HepG2 (cell line): Measurements from ENCODE around the gene PSMB1. TPM values are rescaled to one million over a fixed set of nuclear protein-coding genes. Genes with fewer than 3 reads are reported as not detected.

Source experiments
- ATAC-seq: fragments of 200-7000 bp; cut with Tn5 transposase; 3 replicates; pipeline ENCODE4 v1.9.1; 2020; ENCODE audit warnings: mild to moderate bottlenecking, moderate library complexity
- BruUV-seq: library from RNA; stranded (reverse); fragments of 400-500 nt; replicated peaks from 2 replicates; lab custom pipeline; 2021; lab: Mats Ljungman, UMichigan
- CTCF ChIA-PET: fragments of 300-600 bp; formaldehyde crosslinking; extraction: SDS; loops from one replicate; lab custom pipeline; 2021; ENCODE audit warnings: low total read pairs, inconsistent platforms, low intra/inter-chr PET ratio; lab: Yijun Ruan, JAX
- POLR2A ChIA-PET: fragments of 350-600 bp; sonication (Branson Sonifier 250); formaldehyde crosslinking; loops from one replicate; lab custom pipeline; 2020; ENCODE audit warnings: antibody characterized with exemption, inconsistent platforms; lab: Yijun Ruan, JAX
- DNase-seq: peaks from one replicate; pipeline ENCODE4 v3.0.0-alpha.2; 2015; ENCODE audit warnings: low spot score
- FAIRE-seq: peaks from 3 replicates; lab custom pipeline; 2011; peaks lifted over from hg19 to GRCh38; lab: Jason Lieb, UNC
- H2AFZ ChIP-seq: one replicate; pipeline ENCODE4 v1.6.1; 2011; ENCODE audit warnings: low read length, inconsistent platforms
- H3K27ac ChIP-seq: fragments of 300-600 bp; 3 replicates; pipeline ENCODE4 v1.8.0; 2011; ENCODE audit warnings: mixed run types, mild to moderate bottlenecking, mixed read lengths, low read length, inconsistent platforms; ENCODE audit not compliant: insufficient read depth; ENCODE audit errors: extremely low read length
- H3K27me3 ChIP-seq, 2 experiments: fragments of 200-600 bp in 1 of 2; 2 replicates in 1 of 2; 3 replicates in 1 of 2; pipeline versions ENCODE4 v1.6.0 to v1.8.0; 2011; ENCODE audit warnings: low read length in 2 of 2, mild to moderate bottlenecking in 2 of 2, moderate library complexity in 2 of 2, inconsistent platforms in 1 of 2; ENCODE audit not compliant: insufficient read depth in 2 of 2, control insufficient read depth in 1 of 2
- H3K36me3 ChIP-seq, 2 experiments: fragments of 200-600 bp in 1 of 2; replicated peaks in 1 of 2; 2 replicates in 1 of 2; 3 replicates in 1 of 2; pipeline versions ENCODE4 v1.5.1 to v1.8.0; 2011; ENCODE audit warnings: low read length in 2 of 2, inconsistent platforms in 1 of 2; ENCODE audit not compliant: insufficient read depth in 2 of 2, control insufficient read depth in 1 of 2
- H3K4me1 ChIP-seq: 2 replicates; pipeline ENCODE4 v1.5.1; 2012; ENCODE audit warnings: low read length, inconsistent platforms; ENCODE audit not compliant: insufficient read depth
- H3K4me2 ChIP-seq: 2 replicates; pipeline ENCODE4 v1.6.0; 2011; ENCODE audit warnings: low read depth, low read length, inconsistent platforms
- H3K4me3 ChIP-seq, 3 experiments: fragments of 200-600 bp in 1 of 3; sonication (generic), shearing (Covaris generic) in 1 of 3; replicated peaks in 1 of 3; 2 replicates each; pipeline ENCODE4 v1.5.1; 2011 to 2016; ENCODE audit warnings: low read length in 3 of 3, inconsistent platforms in 2 of 3, low read depth in 2 of 3, mild to moderate bottlenecking in 2 of 3, control low read depth in 1 of 3, mixed read lengths in 1 of 3; ENCODE audit not compliant: insufficient read depth in 1 of 3
- H3K79me2 ChIP-seq: one replicate; pipeline ENCODE4 v1.6.1; 2011; ENCODE audit warnings: low read length, inconsistent platforms; ENCODE audit not compliant: insufficient read depth
- H3K9ac ChIP-seq: 2 replicates; pipeline ENCODE4 v1.6.0; 2011; ENCODE audit warnings: mild to moderate bottlenecking, low read depth, low read length, inconsistent platforms; ENCODE audit not compliant: insufficient read depth
- H3K9me3 ChIP-seq: 2 replicates; pipeline ENCODE4 v1.5.1; 2012; ENCODE audit warnings: mild to moderate bottlenecking, low read length
- H4K20me1 ChIP-seq: 2 replicates; pipeline ENCODE4 v1.6.0; 2011; ENCODE audit warnings: inconsistent platforms, mild to moderate bottlenecking, low read length, moderate library complexity; ENCODE audit not compliant: insufficient read depth
- FOXM1 ChIP-seq: sonication (generic); formaldehyde crosslinking; IDR thresholded peaks from 2 replicates; pipeline ENCODE4 v1.5.0; 2020; ENCODE audit warnings: missing genetic modification reagents
- HNF1B ChIP-seq: sonication (generic); formaldehyde crosslinking; IDR thresholded peaks from 2 replicates; pipeline ENCODE4 v1.5.1; 2020; ENCODE audit warnings: mild to moderate bottlenecking, moderate library complexity, missing genetic modification reagents
- NKX3-1 ChIP-seq: sonication (generic); formaldehyde crosslinking; IDR thresholded peaks from 2 replicates; pipeline ENCODE4 v1.5.0; 2020; ENCODE audit warnings: missing genetic modification reagents
- NR2F6 ChIP-seq, 2 experiments: IDR thresholded peaks; 2 replicates each; pipeline ENCODE4 v1.6.1; 2016; ENCODE audit warnings: antibody characterized with exemption in 1 of 2, mild to moderate bottlenecking in 1 of 2
- NR3C1 ChIP-seq: sonication (generic); formaldehyde crosslinking; IDR thresholded peaks from 2 replicates; pipeline ENCODE4 v1.4.0; 2020; ENCODE audit warnings: missing genetic modification reagents
- RERE ChIP-seq: IDR thresholded peaks from 2 replicates; pipeline ENCODE4 v1.6.1; 2016; ENCODE audit warnings: low read depth, missing genetic modification reagents, missing compliant biosample characterization
- SRY ChIP-seq: sonication (generic); formaldehyde crosslinking; IDR thresholded peaks from 2 replicates; pipeline ENCODE4 v1.8.0; 2022; ENCODE audit warnings: mild to moderate bottlenecking, missing genetic modification reagents
- THRA ChIP-seq: sonication (generic); formaldehyde crosslinking; IDR thresholded peaks from 2 replicates; pipeline ENCODE4 v1.4.0; 2020; ENCODE audit warnings: missing genetic modification reagents, borderline replicate concordance
- ZNF296 ChIP-seq: sonication (generic); formaldehyde crosslinking; conservative IDR thresholded peaks from 2 replicates; pipeline ENCODE4 v1.5.0; 2020; ENCODE audit warnings: mild to moderate bottlenecking, missing genetic modification reagents
- WGBS: methylation state at CpG from one replicate; pipeline ENCODE4 v1.1.6; 2017; ENCODE audit warnings: low lambda C conversion rate; 5-methylcytosine and 5-hydroxymethylcytosine counted together
- in situ Hi-C: cut with HindIII; loops from 2 replicates; pipeline ENCODE4 v1.10.0; 2017; ENCODE audit warnings: low pct_unique_long_range_greater_than_20kb; ENCODE audit not compliant: extremely low pct_ligation_motif_present
- intact Hi-C: fragments of 100-400 bp; cut with micrococcal nuclease; formaldehyde crosslinking; loops from one replicate; pipeline ENCODE4 v1.10.0; 2022; ENCODE audit not compliant: unreplicated experiment
- polyA plus RNA-seq, 8 experiments: library from polyadenylated mRNA; depleted of rRNA in 3 of 8; stranded (reverse) in 7 of 8; unstranded in 1 of 8; fragments of >200 nt; fragmentation: Illumina TruSeq in 4 of 8; extraction: Trizol in 4 of 8; gene quantifications; 2 replicates each; pipeline versions ENCODE4 v1.2.1 to v1.2.3, GENCODE V29; 2011 to 2016; ENCODE audit warnings: low read depth in 4 of 8, missing spikeins in 1 of 8, mixed read lengths in 1 of 8; ENCODE audit not compliant: insufficient read depth in 1 of 8
- total RNA-seq, 5 experiments: library from RNA; depleted of rRNA; stranded (reverse); fragments of >200 nt; fragmentation: Illumina TruSeq; extraction: Trizol; gene quantifications; 2 replicates each; pipeline ENCODE4 v1.2.3, GENCODE V29; 2016; ENCODE audit warnings: low read depth in 1 of 5

The PSMB1 gene
- total and polyA plus RNA-seq, 2 of the 13 experiments (the other 11 are each of a cell fraction or from before 2014, with no cell fraction given), result 528 to 592 TPM

- TF ChIP-seq RERE, result no peak
Measured at GRCh38 chr6:170493354-170493753, 59.8 kb downstream of the PSMB1 start (continued).

GRCh38 chr6:170490259-170490658, 62.8 kb downstream of the PSMB1 start:
- TF ChIP-seq NKX3-1 (CRISPR knock-in tag) (no peak), HNF1B (CRISPR knock-in tag) (no peak), SRY (CRISPR knock-in tag) (no peak), THRA (CRISPR knock-in tag) (no peak), ZNF296 (no peak), FOXM1 (CRISPR knock-in tag) (no peak), NR2F6 (IDR thresholded peaks at IDR 0.05) (0 out of 2 replicates have a peak, but pooled peaks have one; percentile 16), NR2F6 (CRISPR knock-in tag; IDR thresholded peaks at IDR 0.05) (no peak), NR3C1 (no peak)

More at GRCh38 chr6:170490259-170490658, 62.8 kb downstream of the PSMB1 start:
- FAIRE-seq, result no peak
- H3K4me2 ChIP-seq, result no peak overlapping the region
- intact Hi-C loops (no loop called here), in situ Hi-C loops (no loop called here)
- H3K27me3 ChIP-seq, result peaks cover 2 to 26% of the 10 kb centered on the region in 2 experiments; a peak in 4 of 5 replicates
- no peaks in the 10 kb centered on the region for H3K36me3 ChIP-seq
- H4K20me1 ChIP-seq, result no peaks in the 10 kb centered on the region
- ATAC-seq, result no peak
- WGBS, result 4% methylated on average over 4 of the region's 4 CpGs
- H3K9me3 ChIP-seq, result no peaks in the 10 kb centered on the region
- ChIA-PET POLR2A (no interaction called here), CTCF (no interaction called here)
- no peak overlapping the region for H2AFZ ChIP-seq
- no peaks in the 10 kb centered on the region for H3K4me1 ChIP-seq
- BruUV-seq, result no TSS peak
- no peaks in the 10 kb centered on the region for H3K79me2 ChIP-seq
- H3K9ac ChIP-seq, result no peak overlapping the region
- H3K27ac ChIP-seq, result no peak overlapping the region
- H3K4me3 ChIP-seq, result no peak overlapping the region
- no peak for DNase-seq
